Cardiac fibroblast (primary cell): ENCODE measurements around the gene ARSG.

Experiments used
- DNase-seq, 2 donors: peaks; one replicate each; pipeline versions ENCODE4 v3.0.0 to v3.0.0-alpha.2; 2010; ENCODE audit warnings: low read depth in 2 of 2
- H3K4me3 ChIP-seq, 2 donors: replicated peaks in 1 of 2; 1 replicate in 1 of 2; 2 replicates in 1 of 2; pipeline ENCODE4 v1.5.1; 2011; ENCODE audit warnings: low read depth in 2 of 2, low read length in 2 of 2, mild to moderate bottlenecking in 2 of 2, moderate library complexity in 1 of 2
- CTCF ChIP-seq: IDR thresholded peaks from one replicate; pipeline ENCODE4 v1.5.1; 2011; ENCODE audit warnings: low read depth, mild to moderate bottlenecking, low read length, inconsistent platforms

Gene ARSG

GRCh38 chr17:68310152-68310551 is 18.9 kb downstream of the ARSG start:
- DNase-seq = no peak
- no peak overlapping the region for H3K4me3 ChIP-seq
- TF ChIP-seq CTCF = no peak

- DNase-seq = peak; percentile 33 to 34
- TF ChIP-seq CTCF = no peak
- H3K4me3 ChIP-seq = no peak overlapping the region
Observed at GRCh38 chr17:68314916-68315535, 23.7 kb downstream of the ARSG start.

GRCh38 chr17:68315930-68316329 is 24.6 kb downstream of the ARSG start:
- H3K4me3 ChIP-seq = no peak overlapping the region
- no peak for DNase-seq
- no peak for TF ChIP-seq CTCF

- DNase-seq = no peak
- no peak for TF ChIP-seq CTCF
- H3K4me3 ChIP-seq = no peak overlapping the region
Observed at GRCh38 chr17:68317458-68317857, 26.2 kb downstream of the ARSG start.

- no peak for TF ChIP-seq CTCF
- H3K4me3 ChIP-seq = no peak overlapping the region
- DNase-seq = peak; percentile 49 to 94
Observed at GRCh38 chr17:68318103-68318991, 27.1 kb downstream of the ARSG start.

- TF ChIP-seq CTCF = no peak
- no peak overlapping the region for H3K4me3 ChIP-seq
- DNase-seq = no peak
Observed at GRCh38 chr17:68319410-68320162, 28.3 kb downstream of the ARSG start.
